ENCODE measurements around the gene THPO.
"Not testable (repeated sequence)": the region's sequence is repeated elsewhere in the genome, so short reads cannot be mapped to it uniquely, and the experiment has no call there.

Gene THPO

DNA sequence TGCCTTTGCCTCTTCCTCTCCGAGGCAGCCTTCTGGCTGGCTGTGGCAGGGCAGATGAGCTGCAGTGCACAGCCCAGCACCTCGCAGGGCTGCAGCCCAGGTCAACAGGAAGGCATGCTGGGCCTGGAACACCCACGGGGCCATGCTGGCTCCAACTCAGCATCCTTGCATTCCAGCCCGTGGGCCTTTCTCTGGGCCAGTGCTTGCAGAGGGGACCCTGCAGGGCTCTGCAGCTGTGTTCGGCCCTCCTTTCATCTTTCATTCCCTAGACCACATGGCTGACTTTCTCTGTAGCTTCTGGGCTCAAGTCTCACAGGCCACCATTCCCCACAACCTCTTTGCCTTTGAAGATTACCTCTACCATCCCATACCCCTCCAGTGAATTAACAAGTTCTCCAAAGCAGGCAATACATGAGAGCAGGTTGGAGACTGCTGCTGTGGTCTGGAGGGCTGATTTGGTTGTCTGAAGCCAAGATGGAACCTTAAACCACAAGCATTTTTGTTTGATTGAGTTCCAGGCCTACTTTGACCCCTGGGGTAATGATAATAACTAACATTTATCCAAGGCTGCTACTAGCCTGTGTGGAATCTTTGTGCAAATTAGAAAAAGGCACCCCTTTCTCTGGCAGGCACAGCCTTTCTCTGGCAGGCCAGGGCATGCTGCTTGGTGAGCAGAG is 34.7 kb downstream of the THPO start:
- no peaks in the 10 kb centered on the region for H3K9me3 ChIP-seq
- H3K27me3 ChIP-seq, result peaks cover 9% of the 10 kb centered on the region
- H3K27ac ChIP-seq, result no peak overlapping the region
- peaks cover 33% of the 10 kb centered on the region for H3K36me3 ChIP-seq
- no peak overlapping the region for H3K4me3 ChIP-seq (ENCODE audit: low read depth in 1 of 2, low read length in 1 of 2)
- TF ChIP-seq CTCF (IDR thresholded peaks at IDR 0.05), result no peak
- peaks cover 0 to 3% of the 10 kb centered on the region in 2 experiments for H3K4me1 ChIP-seq (ENCODE audit: control insufficient read depth in 1 of 2, insufficient read depth in 1 of 2, low read depth in 1 of 2, low read length in 1 of 2)

DNA sequence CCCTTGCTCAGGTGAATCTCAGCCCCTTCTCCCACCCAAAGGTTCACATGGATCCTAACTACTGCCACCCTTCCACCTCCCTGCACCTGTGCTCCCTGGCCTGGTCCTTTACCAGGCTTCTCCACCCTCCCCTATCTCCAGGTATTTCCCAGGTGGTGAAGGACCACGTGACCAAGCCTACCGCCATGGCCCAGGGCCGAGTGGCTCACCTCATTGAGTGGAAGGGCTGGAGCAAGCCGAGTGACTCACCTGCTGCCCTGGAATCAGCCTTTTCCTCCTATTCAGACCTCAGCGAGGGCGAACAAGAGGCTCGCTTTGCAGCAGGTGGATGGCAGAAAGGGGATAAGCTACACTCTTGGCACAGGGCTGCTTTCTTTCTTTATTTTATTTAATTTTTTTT is 36.1 kb downstream of the THPO start:
- peaks cover 23% of the 10 kb centered on the region for H3K27me3 ChIP-seq
- H3K4me3 ChIP-seq (ENCODE audit: low read depth in 1 of 2, low read length in 1 of 2), result no peak overlapping the region
- no peak for TF ChIP-seq CTCF (IDR thresholded peaks at IDR 0.05)
- peaks cover 2 to 9% of the 10 kb centered on the region in 2 experiments for H3K4me1 ChIP-seq (ENCODE audit: control insufficient read depth in 1 of 2, insufficient read depth in 1 of 2, low read depth in 1 of 2, low read length in 1 of 2)
- no peak overlapping the region for H3K27ac ChIP-seq
- H3K9me3 ChIP-seq, result no peaks in the 10 kb centered on the region
- peaks cover 33% of the 10 kb centered on the region for H3K36me3 ChIP-seq

DNA sequence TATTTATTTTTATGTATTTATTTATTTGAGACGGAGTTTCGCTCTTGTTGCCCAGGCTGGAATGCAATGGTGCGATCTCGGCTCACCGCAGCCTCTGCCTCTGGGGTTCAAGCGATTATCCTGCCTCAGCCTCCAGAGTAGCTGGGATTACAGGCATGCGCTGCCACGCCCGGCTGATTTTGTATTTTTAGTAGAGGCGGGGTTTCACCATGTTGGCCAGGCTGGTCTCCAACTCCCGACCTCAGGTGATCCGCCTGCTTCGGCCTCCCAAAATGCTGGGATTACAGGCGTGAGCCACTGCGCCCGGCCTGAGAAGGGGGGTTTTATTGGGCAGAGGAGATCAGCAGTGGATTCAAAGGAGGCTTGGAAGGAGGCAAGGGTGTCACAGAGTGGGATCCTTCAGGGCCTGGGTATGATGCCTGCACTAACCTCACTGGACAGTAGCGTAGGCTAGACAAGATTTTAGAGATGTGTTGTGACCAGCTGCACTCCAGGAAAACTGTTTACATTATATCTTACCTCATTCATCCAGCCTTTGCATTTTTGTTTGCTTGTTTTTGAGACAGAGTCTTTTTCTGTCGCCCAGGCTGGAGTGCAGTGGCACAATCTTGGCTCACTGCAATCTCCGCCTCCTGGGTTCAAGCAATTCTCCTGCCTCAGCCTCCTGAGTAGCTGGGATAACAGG is 38.4 kb downstream of the THPO start:
- H3K36me3 ChIP-seq, result peaks cover 30% of the 10 kb centered on the region
- H3K4me1 ChIP-seq (ENCODE audit: control insufficient read depth in 1 of 2, insufficient read depth in 1 of 2, low read depth in 1 of 2, low read length in 1 of 2), result peaks cover 15 to 23% of the 10 kb centered on the region in 2 experiments
- H3K27ac ChIP-seq; H3K9me3 ChIP-seq; H3K4me3 ChIP-seq (ENCODE audit: low read depth in 1 of 2, low read length in 1 of 2): not testable (repeated sequence)
- H3K27me3 ChIP-seq, result peaks cover 26% of the 10 kb centered on the region

- peaks cover 26% of the 10 kb centered on the region for H3K27me3 ChIP-seq
- no peak overlapping the region for H3K4me3 ChIP-seq (ENCODE audit: low read depth in 1 of 2, low read length in 1 of 2)
- TF ChIP-seq CTCF (IDR thresholded peaks at IDR 0.05), result no peak
Measured at GRCh38 chr3:184339001-184339400, 39.0 kb downstream of the THPO start.

DNA sequence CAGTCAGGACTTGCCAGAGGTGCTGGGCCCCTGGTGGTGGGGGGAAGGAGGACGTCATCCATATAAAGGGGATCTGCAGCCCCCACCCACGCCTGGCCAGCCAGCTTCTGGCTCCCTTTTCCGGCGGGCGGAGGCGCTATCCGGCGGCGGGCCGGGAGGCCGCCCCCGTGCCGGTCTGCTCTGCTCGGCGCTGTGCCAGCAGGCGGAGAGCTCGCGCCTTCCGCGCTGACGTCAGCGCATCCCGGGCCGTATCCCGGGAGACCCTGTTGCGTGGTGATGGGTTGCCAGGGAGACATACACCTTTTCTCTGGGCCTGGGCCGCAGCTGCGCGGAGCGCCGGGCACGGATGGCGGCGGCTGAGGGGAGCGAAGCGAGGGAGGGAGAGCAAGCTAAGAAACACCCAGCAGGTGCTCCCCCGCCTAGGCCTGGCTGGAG is 39.5 kb downstream of the THPO start:
- H3K4me3 ChIP-seq (ENCODE audit: low read depth in 1 of 2, low read length in 1 of 2), result no peak overlapping the region
- H3K27me3 ChIP-seq, result peaks cover 26% of the 10 kb centered on the region
- H3K27ac ChIP-seq, result no peak overlapping the region
- H3K9me3 ChIP-seq, result no peaks in the 10 kb centered on the region
- peaks cover 32% of the 10 kb centered on the region for H3K36me3 ChIP-seq
- H3K4me1 ChIP-seq (ENCODE audit: control insufficient read depth in 1 of 2, insufficient read depth in 1 of 2, low read depth in 1 of 2, low read length in 1 of 2), result peaks cover 15 to 23% of the 10 kb centered on the region in 2 experiments
- no peak for TF ChIP-seq CTCF (IDR thresholded peaks at IDR 0.05)

More at GRCh38 chr3:184339001-184339400, 39.0 kb downstream of the THPO start:
- Histone ChIP-seq H3K27ac (no peak overlapping the region), H3K36me3 (peaks cover 31% of the 10 kb centered on the region), H3K4me1 (ENCODE audit: control insufficient read depth in 1 of 2, insufficient read depth in 1 of 2, low read depth in 1 of 2, low read length in 1 of 2) (peaks cover 15 to 23% of the 10 kb centered on the region in 2 experiments), H3K9me3 (no peaks in the 10 kb centered on the region)

- no peaks in the 10 kb centered on the region for H3K9me3 ChIP-seq
- peaks cover 15 to 23% of the 10 kb centered on the region in 2 experiments for H3K4me1 ChIP-seq (ENCODE audit: control insufficient read depth in 1 of 2, insufficient read depth in 1 of 2, low read depth in 1 of 2, low read length in 1 of 2)
- TF ChIP-seq CTCF (IDR thresholded peaks at IDR 0.05), result no peak
- no peak overlapping the region for H3K27ac ChIP-seq
- no peak overlapping the region for H3K4me3 ChIP-seq (ENCODE audit: low read depth in 1 of 2, low read length in 1 of 2)
- H3K36me3 ChIP-seq, result peaks cover 31% of the 10 kb centered on the region
- H3K27me3 ChIP-seq, result peaks cover 26% of the 10 kb centered on the region
Measured at GRCh38 chr3:184337981-184338380, 40.0 kb downstream of the THPO start.
